ENCODE data around the gene JAK1.
A peak's percentile ranks its signal among the peaks of the same experiment; 100 is the strongest.

The JAK1 gene

GRCh38 chr1:64877151-64877550 lies 89.2 kb downstream of the JAK1 start:
- no peak for TF ChIP-seq CTCF (conservative IDR thresholded peaks at IDR 0.05; ENCODE audit: low read length)
- TF ChIP-seq EZH2phosphoT487 (IDR thresholded peaks at IDR 0.05; ENCODE audit: borderline replicate concordance): no peak
- peaks cover 90% of the 10 kb centered on the region for H3K36me3 ChIP-seq (ENCODE audit: insufficient read depth, low read length)
- H3K4me1 ChIP-seq (ENCODE audit: insufficient read depth, low read length, poor library complexity, severe bottlenecking): peaks cover 10% of the 10 kb centered on the region
- no peaks in the 10 kb centered on the region for H3K9me2 ChIP-seq (replicated peaks; ENCODE audit: low read depth, low read length)
- H3K27me3 ChIP-seq (ENCODE audit: insufficient read depth, low read length, poor library complexity, severe bottlenecking): no peaks in the 10 kb centered on the region
- no peaks in the 10 kb centered on the region for H3K9me3 ChIP-seq (ENCODE audit: insufficient read depth, low read depth, low read length)
- H3F3A ChIP-seq (ENCODE audit: low read depth): no peaks in the 10 kb centered on the region
- no peak overlapping the region for H2AFZ ChIP-seq (ENCODE audit: low read length)
- H3K4me2 ChIP-seq (ENCODE audit: low read depth, low read length, poor library complexity, severe bottlenecking): peak overlapping the region; percentile 1
- H4K20me1 ChIP-seq (ENCODE audit: insufficient read depth, low read length, poor library complexity, severe bottlenecking): peaks cover 7% of the 10 kb centered on the region
- peaks cover 4% of the 10 kb centered on the region; the same call in 1 of the 2 replicates for H3K79me2 ChIP-seq (ENCODE audit: insufficient read depth, low read length)
- no peak overlapping the region for H3K4me3 ChIP-seq (ENCODE audit: low read length, poor library complexity, severe bottlenecking)
- H3K9ac ChIP-seq (ENCODE audit: low read depth, low read length, poor library complexity, severe bottlenecking): no peak overlapping the region

GRCh38 chr1:64875606-64876005 lies 90.7 kb downstream of the JAK1 start:
- peaks cover 7% of the 10 kb centered on the region for H4K20me1 ChIP-seq (ENCODE audit: insufficient read depth, low read length, poor library complexity, severe bottlenecking)
- no peak overlapping the region for H3K4me3 ChIP-seq (ENCODE audit: low read length, poor library complexity, severe bottlenecking)
- H3K27me3 ChIP-seq (ENCODE audit: insufficient read depth, low read length, poor library complexity, severe bottlenecking): no peaks in the 10 kb centered on the region
- no peak overlapping the region for H3K9ac ChIP-seq (ENCODE audit: low read depth, low read length, poor library complexity, severe bottlenecking)
- H3F3A ChIP-seq (ENCODE audit: low read depth): no peaks in the 10 kb centered on the region
- no peaks in the 10 kb centered on the region for H3K9me3 ChIP-seq (ENCODE audit: insufficient read depth, low read depth, low read length)
- peaks cover 10% of the 10 kb centered on the region for H3K4me1 ChIP-seq (ENCODE audit: insufficient read depth, low read length, poor library complexity, severe bottlenecking)
- H3K79me2 ChIP-seq (ENCODE audit: insufficient read depth, low read length): peaks cover 4% of the 10 kb centered on the region; the same call in 1 of the 2 replicates
- TF ChIP-seq EZH2phosphoT487 (IDR thresholded peaks at IDR 0.05; ENCODE audit: borderline replicate concordance) (no peak), CTCF (conservative IDR thresholded peaks at IDR 0.05; ENCODE audit: low read length) (no peak)
- no peak overlapping the region for H3K4me2 ChIP-seq (ENCODE audit: low read depth, low read length, poor library complexity, severe bottlenecking)
- no peak overlapping the region for H2AFZ ChIP-seq (ENCODE audit: low read length)
- H3K9me2 ChIP-seq (replicated peaks; ENCODE audit: low read depth, low read length): no peaks in the 10 kb centered on the region
- peaks cover 95% of the 10 kb centered on the region for H3K36me3 ChIP-seq (ENCODE audit: insufficient read depth, low read length)

- Histone ChIP-seq H3K36me3 (ENCODE audit: insufficient read depth, low read length) (peaks cover 95% of the 10 kb centered on the region), H3K79me2 (ENCODE audit: insufficient read depth, low read length) (peaks cover 4% of the 10 kb centered on the region; the same call in 1 of the 2 replicates), H3F3A (ENCODE audit: low read depth) (no peaks in the 10 kb centered on the region), H3K4me3 (ENCODE audit: low read length, poor library complexity, severe bottlenecking) (no peak overlapping the region), H3K9me3 (ENCODE audit: insufficient read depth, low read depth, low read length) (no peaks in the 10 kb centered on the region), H3K27me3 (ENCODE audit: insufficient read depth, low read length, poor library complexity, severe bottlenecking) (no peaks in the 10 kb centered on the region), H4K20me1 (ENCODE audit: insufficient read depth, low read length, poor library complexity, severe bottlenecking) (peaks cover 7% of the 10 kb centered on the region), H3K9me2 (replicated peaks; ENCODE audit: low read depth, low read length) (no peaks in the 10 kb centered on the region), H2AFZ (ENCODE audit: low read length) (no peak overlapping the region), H3K4me2 (ENCODE audit: low read depth, low read length, poor library complexity, severe bottlenecking) (no peak overlapping the region), H3K4me1 (ENCODE audit: insufficient read depth, low read length, poor library complexity, severe bottlenecking) (peaks cover 10% of the 10 kb centered on the region), H3K9ac (ENCODE audit: low read depth, low read length, poor library complexity, severe bottlenecking) (no peak overlapping the region)
- TF ChIP-seq CTCF (conservative IDR thresholded peaks at IDR 0.05; ENCODE audit: low read length) (no peak), EZH2phosphoT487 (IDR thresholded peaks at IDR 0.05; ENCODE audit: borderline replicate concordance) (no peak)
Measured at GRCh38 chr1:64875101-64875500, 91.2 kb downstream of the JAK1 start.

All from Loucy (cell line).